HCT116 (cell line): ENCODE results near the gene GNMT. TPM values are rescaled to one million over a fixed set of nuclear protein-coding genes. Genes with fewer than 3 reads are reported as not detected.
A peak's percentile ranks its signal among the peaks of the same experiment; 100 is the strongest.

Experiments used
- ATAC-seq: fragments of 200-7000 bp; cut with Tn5 transposase; 2 replicates; pipeline ENCODE4 v1.9.1; 2020; ENCODE audit warnings: mild to moderate bottlenecking, moderate library complexity
- BruUV-seq: library from RNA; stranded (reverse); fragments of 400-500 nt; replicated peaks from 2 replicates; lab custom pipeline; 2021; lab: Mats Ljungman, UMichigan
- CTCF ChIA-PET: fragments of 300-600 bp; sonication (Branson Sonifier 250); formaldehyde crosslinking; loops from one replicate; lab custom pipeline; 2021; ENCODE audit warnings: antibody characterized with exemption; lab: Charles Lee
- POLR2A ChIA-PET: fragments of 300-600, 350-600 bp; sonication (Branson Sonifier 250); formaldehyde crosslinking; loops from one replicate; lab custom pipeline; 2021; ENCODE audit warnings: antibody characterized with exemption; lab: Charles Lee
- RAD21 ChIA-PET, 2 experiments: fragments of 300-600 bp; sonication (Branson Sonifier 250); formaldehyde crosslinking; loops; one replicate each; lab custom pipeline; 2023; ENCODE audit warnings: low total read pairs in 2 of 2; ENCODE audit not compliant: uncharacterized antibody in 2 of 2, unreplicated experiment in 2 of 2, low non-redundant PET in 1 of 2; lab: Charles Lee
- DNase-seq: peaks from one replicate; pipeline ENCODE4 v3.0.0-alpha.2; 2010; ENCODE audit warnings: low read depth, low spot score
- H2AFZ ChIP-seq: fragments of 200-600 bp; shearing (Covaris generic), sonication (generic); 2 replicates; pipeline ENCODE4 v1.6.1; 2017; ENCODE audit warnings: low read depth, mixed run types, mixed read lengths, antibody characterized with exemption, low read length; ENCODE audit not compliant: poor library complexity, severe bottlenecking
- H3K27ac ChIP-seq: 2 replicates; pipeline ENCODE4 v1.5.1; 2012; ENCODE audit warnings: low read depth, low read length
- H3K27me3 ChIP-seq: fragments of 200-600 bp; sonication (generic); 2 replicates; pipeline ENCODE4 v1.6.1; 2016; ENCODE audit warnings: mixed run types, low read length, mixed read lengths; ENCODE audit not compliant: insufficient read depth
- H3K36me3 ChIP-seq, 2 experiments: fragments of 200-500 bp in 1 of 2; fragments of 200-600 bp in 1 of 2; sonication (Bioruptor generic) in 1 of 2; sonication (generic) in 1 of 2; 2 replicates each; pipeline versions ENCODE4 v1.5.1 to v1.6.1; 2014 to 2016; ENCODE audit warnings: low read length in 2 of 2, inconsistent platforms in 1 of 2, mixed read lengths in 1 of 2, mixed run types in 1 of 2; ENCODE audit not compliant: insufficient read depth in 2 of 2, control insufficient read depth in 1 of 2
- H3K4me1 ChIP-seq, 2 experiments: fragments of 200-600 bp in 1 of 2; sonication (generic) in 1 of 2; 2 replicates each; pipeline versions ENCODE4 v1.5.1 to v1.6.1; 2012 to 2017; ENCODE audit warnings: low read length in 2 of 2, inconsistent platforms in 1 of 2, mild to moderate bottlenecking in 1 of 2, mixed read lengths in 1 of 2, mixed run types in 1 of 2, moderate library complexity in 1 of 2; ENCODE audit not compliant: insufficient read depth in 2 of 2, control insufficient read depth in 1 of 2
- H3K4me2 ChIP-seq: fragments of 200-600 bp; sonication (generic); 2 replicates; pipeline ENCODE4 v1.6.1; 2017; ENCODE audit warnings: mixed run types, low read length, mixed read lengths
- H3K4me3 ChIP-seq, 2 experiments: fragments of 200-600 bp in 1 of 2; sonication (generic) in 1 of 2; replicated peaks in 1 of 2; 2 replicates each; pipeline ENCODE4 v1.5.1; 2011 to 2016; ENCODE audit warnings: low read length in 2 of 2, control low read depth in 1 of 2, low read depth in 1 of 2, mild to moderate bottlenecking in 1 of 2, mixed read lengths in 1 of 2, mixed run types in 1 of 2
- H3K79me2 ChIP-seq: fragments of 200-600 bp; sonication (generic); 2 replicates; pipeline ENCODE4 v1.6.1; 2017; ENCODE audit warnings: mild to moderate bottlenecking, mixed run types, low read length, moderate library complexity, mixed read lengths; ENCODE audit not compliant: insufficient read depth
- H3K9ac ChIP-seq: fragments of 200-600 bp; sonication (generic); 2 replicates; pipeline ENCODE4 v1.6.1; 2016; ENCODE audit warnings: low read length, mixed read lengths
- H3K9me2 ChIP-seq: fragments of 200-600 bp; sonication (generic), shearing (Covaris generic); 2 replicates; pipeline ENCODE4 v1.6.1; 2017; ENCODE audit warnings: mixed run types, mild to moderate bottlenecking, moderate library complexity; ENCODE audit not compliant: insufficient read depth
- H3K9me3 ChIP-seq, 2 experiments: fragments of 200-500 bp in 1 of 2; fragments of 200-600 bp in 1 of 2; sonication (Bioruptor generic) in 1 of 2; sonication (generic) in 1 of 2; 2 replicates each; pipeline ENCODE4 v1.6.1; 2014 to 2017; ENCODE audit warnings: low read length in 2 of 2, mixed read lengths in 2 of 2, inconsistent platforms in 1 of 2, low read depth in 1 of 2, mild to moderate bottlenecking in 1 of 2, mixed run types in 1 of 2, moderate library complexity in 1 of 2; ENCODE audit not compliant: control insufficient read depth in 1 of 2, insufficient read depth in 1 of 2
- H4K20me1 ChIP-seq: fragments of 200-600 bp; sonication (generic), shearing (Covaris generic); 2 replicates; pipeline ENCODE4 v1.6.1; 2017; ENCODE audit warnings: mixed run types, mild to moderate bottlenecking, moderate library complexity; ENCODE audit not compliant: insufficient read depth
- ATF3 ChIP-seq: IDR thresholded peaks from 2 replicates; pipeline ENCODE4 v1.6.1; 2012
- CBX3 ChIP-seq: IDR thresholded peaks from 2 replicates; pipeline ENCODE4 v1.6.1; 2012; ENCODE audit warnings: low read depth
- EZH2 ChIP-seq: fragments of 200-600 bp; sonication (generic); IDR thresholded peaks from 2 replicates; pipeline ENCODE4 v1.6.1; 2017; ENCODE audit warnings: antibody characterized with exemption, mixed run types
- EZH2phosphoT487 ChIP-seq: fragments of 200-600 bp; IDR thresholded peaks from 2 replicates; pipeline ENCODE4 v1.6.1; 2018; ENCODE audit warnings: antibody characterized with exemption, borderline replicate concordance
- FOSL1 ChIP-seq: IDR thresholded peaks from 2 replicates; pipeline ENCODE4 v1.6.1; 2012; ENCODE audit warnings: low read depth
- JUND ChIP-seq: IDR thresholded peaks from 2 replicates; pipeline ENCODE4 v1.6.1; 2012
- POLR2A ChIP-seq: IDR thresholded peaks from 2 replicates; pipeline ENCODE4 v1.7.0; 2011; ENCODE audit warnings: borderline replicate concordance; ENCODE audit not compliant: insufficient read depth, insufficient read length; ENCODE audit errors: extremely low read depth
- RAD21 ChIP-seq: IDR thresholded peaks from 2 replicates; pipeline ENCODE4 v1.6.1; 2012; ENCODE audit warnings: low read depth, mild to moderate bottlenecking
- SIN3A ChIP-seq: IDR thresholded peaks from 2 replicates; pipeline ENCODE4 v1.6.1; 2012; ENCODE audit warnings: low read depth
- SP1 ChIP-seq: IDR thresholded peaks from 2 replicates; pipeline ENCODE4 v1.6.1; 2012; ENCODE audit warnings: low read depth
- SRF ChIP-seq: IDR thresholded peaks from 2 replicates; pipeline ENCODE4 v1.6.1; 2012; ENCODE audit warnings: low read depth
- YY1 ChIP-seq: IDR thresholded peaks from 2 replicates; pipeline ENCODE4 v1.6.1; 2011; ENCODE audit warnings: low read length, low read depth, moderate library complexity, mild to moderate bottlenecking; ENCODE audit not compliant: insufficient replicate concordance; ENCODE audit errors: extremely low read depth
- ZNF274 ChIP-seq: fragments of 200-500 bp; sonication (Bioruptor generic); IDR thresholded peaks from 2 replicates; pipeline ENCODE4 v1.6.1; 2014; ENCODE audit warnings: mild to moderate bottlenecking, low read depth, low read length, inconsistent platforms
- intact Hi-C: fragments of 100-400 bp; cut with micrococcal nuclease; formaldehyde crosslinking; loops from 2 replicates; pipeline ENCODE4 v1.10.0; 2022
- total RNA-seq: library from RNA; stranded (reverse); gene quantifications from one replicate; pipeline ENCODE4 v1.2.1, GENCODE V29; 2021; ENCODE audit not compliant: unreplicated experiment
- TF ChIP-seq, protein P1 (sequence below), 3 experiments: fragments of 200-600 bp in 1 of 3; sonication (generic) in 1 of 3; IDR thresholded peaks in 2 of 3; conservative IDR thresholded peaks in 1 of 3; 2 replicates each; pipeline ENCODE4 v1.5.1; 2012 to 2017; ENCODE audit warnings: low read depth in 2 of 3, low read length in 2 of 3, antibody characterized with exemption in 1 of 3, borderline replicate concordance in 1 of 3, control low read depth in 1 of 3, mild to moderate bottlenecking in 1 of 3, mixed read lengths in 1 of 3, mixed run types in 1 of 3, moderate library complexity in 1 of 3; ENCODE audit not compliant: insufficient read depth in 1 of 3
- TF ChIP-seq, protein P2 (sequence below): IDR thresholded peaks from 2 replicates; pipeline ENCODE4 v1.6.1; 2012

The GNMT gene
- total RNA-seq, 1 experiment from 2014 or later: 0.57 TPM

DNA sequence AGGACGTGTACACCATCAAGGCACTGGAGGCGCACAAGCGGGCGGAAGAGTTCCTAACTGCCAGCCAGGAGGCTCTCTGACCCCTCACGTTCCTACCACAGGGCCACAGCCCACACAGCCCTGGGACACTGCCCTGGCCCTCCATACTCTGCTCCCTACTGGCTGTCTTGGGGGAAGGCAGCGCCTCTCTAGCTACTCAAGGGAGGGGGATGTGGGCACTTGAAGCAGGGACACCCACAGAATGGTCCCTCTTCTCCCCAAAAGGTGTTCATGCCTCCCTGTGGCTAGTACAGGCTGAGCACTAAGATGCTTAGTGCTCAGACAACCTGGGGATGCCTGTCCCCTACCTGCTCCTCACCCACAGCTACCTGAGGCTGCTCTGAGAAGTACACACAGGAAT, 50.7 kb downstream of the GNMT start:
- peaks cover 34% of the 10 kb centered on the region for H3K79me2 ChIP-seq
- ChIA-PET POLR2A (no interaction called here), CTCF (no interaction called here)
- no peak overlapping the region for H2AFZ ChIP-seq
- H3K27ac ChIP-seq: no peak overlapping the region
- H3K9ac ChIP-seq: no peak overlapping the region
- H3K9me2 ChIP-seq: no peaks in the 10 kb centered on the region
- H3K27me3 ChIP-seq: no peaks in the 10 kb centered on the region
- BruUV-seq: no TSS peak
- TF ChIP-seq ZNF274: no peak
- TF ChIP-seq, protein P1, sequence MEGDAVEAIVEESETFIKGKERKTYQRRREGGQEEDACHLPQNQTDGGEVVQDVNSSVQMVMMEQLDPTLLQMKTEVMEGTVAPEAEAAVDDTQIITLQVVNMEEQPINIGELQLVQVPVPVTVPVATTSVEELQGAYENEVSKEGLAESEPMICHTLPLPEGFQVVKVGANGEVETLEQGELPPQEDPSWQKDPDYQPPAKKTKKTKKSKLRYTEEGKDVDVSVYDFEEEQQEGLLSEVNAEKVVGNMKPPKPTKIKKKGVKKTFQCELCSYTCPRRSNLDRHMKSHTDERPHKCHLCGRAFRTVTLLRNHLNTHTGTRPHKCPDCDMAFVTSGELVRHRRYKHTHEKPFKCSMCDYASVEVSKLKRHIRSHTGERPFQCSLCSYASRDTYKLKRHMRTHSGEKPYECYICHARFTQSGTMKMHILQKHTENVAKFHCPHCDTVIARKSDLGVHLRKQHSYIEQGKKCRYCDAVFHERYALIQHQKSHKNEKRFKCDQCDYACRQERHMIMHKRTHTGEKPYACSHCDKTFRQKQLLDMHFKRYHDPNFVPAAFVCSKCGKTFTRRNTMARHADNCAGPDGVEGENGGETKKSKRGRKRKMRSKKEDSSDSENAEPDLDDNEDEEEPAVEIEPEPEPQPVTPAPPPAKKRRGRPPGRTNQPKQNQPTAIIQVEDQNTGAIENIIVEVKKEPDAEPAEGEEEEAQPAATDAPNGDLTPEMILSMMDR (IDR thresholded peaks at IDR 0.05 in 2 of 3, conservative IDR thresholded peaks at IDR 0.05 in 1 of 3; ENCODE audit: borderline replicate concordance in 1 of 3, insufficient read depth in 1 of 3, low read depth in 2 of 3, low read length in 2 of 3): peak in 1 of 3 experiments; percentile 8; a peak in 1 of 6 replicates
- TF ChIP-seq, all 23 proteins: peak for 1
- Histone ChIP-seq H3K36me3 (peaks cover 36 to 37% of the 10 kb centered on the region in 2 experiments; a peak in 3 of 4 replicates), H3K9me3 (no peaks in the 10 kb centered on the region), H3K4me1 (peaks cover 7 to 20% of the 10 kb centered on the region in 2 experiments; a peak in 2 of 4 replicates), H3K4me2 (no peak overlapping the region), H4K20me1 (no peaks in the 10 kb centered on the region), H3K4me3 (no peak overlapping the region)
- ATAC-seq (no peak), DNase-seq (no peak)
- intact Hi-C loops: loop anchor here (5.0 kb wide), 2 partner anchors 46 to 254 kb away; partner anchors contain the start of genes KLC4 and MRPL2
- RAD21 ChIA-PET: no interaction called here

GRCh38 chr6:43012364-43012763, 51.8 kb downstream of the GNMT start:
- Histone ChIP-seq H3K27me3 (no peaks in the 10 kb centered on the region), H2AFZ (no peak overlapping the region), H3K9ac (peak overlapping the region; percentile 84), H3K4me1 (peaks cover 7 to 20% of the 10 kb centered on the region in 2 experiments; a peak in 2 of 4 replicates), H3K27ac (peak overlapping the region; percentile 52; the same call in 1 of the 2 replicates), H3K9me3 (no peaks in the 10 kb centered on the region), H3K4me2 (peak overlapping the region; percentile 79), H3K9me2 (no peaks in the 10 kb centered on the region), H3K36me3 (peaks cover 34 to 37% of the 10 kb centered on the region in 2 experiments; a peak in 3 of 4 replicates), H4K20me1 (no peaks in the 10 kb centered on the region), H3K79me2 (peaks cover 46% of the 10 kb centered on the region), H3K4me3 (peak overlapping the region; percentile 91 to 99)
- ATAC-seq (no peak), DNase-seq (no peak)
- CTCF ChIA-PET: no interaction called here
- TF ChIP-seq YY1 (no peak), EZH2 (no peak), RAD21 (no peak), JUND (no peak), CBX3 (no peak), EZH2phosphoT487 (no peak), SP1 (no peak), ZNF274 (no peak), SIN3A (no peak), FOSL1 (no peak), ATF3 (no peak), SRF (no peak), POLR2A (no peak)
- TF ChIP-seq, protein P2, sequence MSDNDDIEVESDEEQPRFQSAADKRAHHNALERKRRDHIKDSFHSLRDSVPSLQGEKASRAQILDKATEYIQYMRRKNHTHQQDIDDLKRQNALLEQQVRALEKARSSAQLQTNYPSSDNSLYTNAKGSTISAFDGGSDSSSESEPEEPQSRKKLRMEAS: no peak
- TF ChIP-seq, protein P1 (IDR thresholded peaks at IDR 0.05 in 2 of 3, conservative IDR thresholded peaks at IDR 0.05 in 1 of 3; ENCODE audit: borderline replicate concordance in 1 of 3, insufficient read depth in 1 of 3, low read depth in 2 of 3, low read length in 2 of 3): no peak
- RAD21 ChIA-PET: no interaction called here
- intact Hi-C loops: loop anchor here (5.0 kb wide), 2 partner anchors 45 to 255 kb away; partner anchors contain the start of genes KLC4 and MRPL2
- no TSS peak for BruUV-seq
- POLR2A ChIA-PET: no interaction called here
